Measurements from ENCODE around the gene MACROD1.

DNA sequence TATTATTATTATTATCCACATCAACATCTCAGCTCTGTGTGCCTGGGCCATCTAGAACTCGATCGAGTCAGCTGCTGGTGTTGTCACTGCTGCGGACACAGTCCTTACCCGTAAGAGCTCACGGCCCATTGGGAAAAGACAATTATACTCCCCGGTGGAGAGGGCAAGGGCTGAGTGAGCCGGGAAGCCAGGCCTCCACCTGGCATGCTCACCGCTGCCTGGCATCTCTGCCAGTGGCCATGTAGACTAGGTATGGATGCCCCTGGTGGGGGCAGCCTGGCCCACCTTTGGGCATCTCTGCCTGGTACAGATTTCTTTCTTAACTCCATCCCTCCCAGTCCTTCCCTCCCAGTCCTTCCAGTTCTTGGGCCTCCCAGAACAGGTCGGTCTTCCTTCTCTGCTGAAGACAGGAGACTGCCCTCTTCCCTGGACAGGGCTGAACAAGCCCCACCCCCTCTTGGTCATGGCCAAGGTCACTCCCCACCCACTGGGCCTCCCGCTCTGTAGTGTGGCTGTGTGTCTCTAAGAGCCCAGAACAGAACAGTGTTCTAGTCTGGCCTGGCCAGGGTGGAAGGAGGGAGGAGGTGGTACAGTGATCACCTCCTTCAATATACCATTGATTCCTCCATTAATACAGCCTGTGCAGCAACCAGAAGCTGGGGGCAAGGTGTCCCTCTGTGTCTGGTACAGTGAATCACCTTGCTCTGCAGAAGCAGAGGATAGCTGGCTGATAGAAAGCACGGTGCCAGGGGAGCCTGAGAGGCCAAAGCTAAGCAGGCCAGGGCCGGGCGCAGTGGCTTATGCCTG, 72.5 kb downstream of the MACROD1 start:
- TF ChIP-seq POLR2AphosphoS5 (IDR thresholded peaks at IDR 0.05; ENCODE audit: low read depth, low read length) (no peak), ARHGAP35 (CRISPR knock-in tag; IDR thresholded peaks at IDR 0.05; ENCODE audit: borderline replicate concordance) (no peak), CBX5 (CRISPR knock-in tag; IDR thresholded peaks at IDR 0.05; ENCODE audit: borderline replicate concordance) (no peak), POLR2A (IDR thresholded peaks at IDR 0.05; ENCODE audit: insufficient read depth in 1 of 2, low read depth in 2 of 2, low read length in 2 of 2) (no peak), ZNF891 (CRISPR knock-in tag; IDR thresholded peaks at IDR 0.05) (no peak), FOXK2 (IDR thresholded peaks at IDR 0.05) (no peak), SETDB1 (CRISPR knock-in tag; IDR thresholded peaks at IDR 0.05; ENCODE audit: borderline replicate concordance) (no peak), YY1 (IDR thresholded peaks at IDR 0.05; ENCODE audit: insufficient read depth, insufficient replicate concordance, low read depth, low read length) (no peak), NR2F1 (CRISPR knock-in tag; IDR thresholded peaks at IDR 0.05) (no peak), SMC3 (IDR thresholded peaks at IDR 0.05; ENCODE audit: low read length) (no peak), MXI1 (IDR thresholded peaks at IDR 0.05; ENCODE audit: borderline replicate concordance, low read depth, low read length) (no peak)
- TF ChIP-seq, protein P1, sequence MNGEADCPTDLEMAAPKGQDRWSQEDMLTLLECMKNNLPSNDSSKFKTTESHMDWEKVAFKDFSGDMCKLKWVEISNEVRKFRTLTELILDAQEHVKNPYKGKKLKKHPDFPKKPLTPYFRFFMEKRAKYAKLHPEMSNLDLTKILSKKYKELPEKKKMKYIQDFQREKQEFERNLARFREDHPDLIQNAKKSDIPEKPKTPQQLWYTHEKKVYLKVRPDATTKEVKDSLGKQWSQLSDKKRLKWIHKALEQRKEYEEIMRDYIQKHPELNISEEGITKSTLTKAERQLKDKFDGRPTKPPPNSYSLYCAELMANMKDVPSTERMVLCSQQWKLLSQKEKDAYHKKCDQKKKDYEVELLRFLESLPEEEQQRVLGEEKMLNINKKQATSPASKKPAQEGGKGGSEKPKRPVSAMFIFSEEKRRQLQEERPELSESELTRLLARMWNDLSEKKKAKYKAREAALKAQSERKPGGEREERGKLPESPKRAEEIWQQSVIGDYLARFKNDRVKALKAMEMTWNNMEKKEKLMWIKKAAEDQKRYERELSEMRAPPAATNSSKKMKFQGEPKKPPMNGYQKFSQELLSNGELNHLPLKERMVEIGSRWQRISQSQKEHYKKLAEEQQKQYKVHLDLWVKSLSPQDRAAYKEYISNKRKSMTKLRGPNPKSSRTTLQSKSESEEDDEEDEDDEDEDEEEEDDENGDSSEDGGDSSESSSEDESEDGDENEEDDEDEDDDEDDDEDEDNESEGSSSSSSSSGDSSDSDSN (CRISPR knock-in tag; IDR thresholded peaks at IDR 0.05): no peak
- TF ChIP-seq, protein P2, sequence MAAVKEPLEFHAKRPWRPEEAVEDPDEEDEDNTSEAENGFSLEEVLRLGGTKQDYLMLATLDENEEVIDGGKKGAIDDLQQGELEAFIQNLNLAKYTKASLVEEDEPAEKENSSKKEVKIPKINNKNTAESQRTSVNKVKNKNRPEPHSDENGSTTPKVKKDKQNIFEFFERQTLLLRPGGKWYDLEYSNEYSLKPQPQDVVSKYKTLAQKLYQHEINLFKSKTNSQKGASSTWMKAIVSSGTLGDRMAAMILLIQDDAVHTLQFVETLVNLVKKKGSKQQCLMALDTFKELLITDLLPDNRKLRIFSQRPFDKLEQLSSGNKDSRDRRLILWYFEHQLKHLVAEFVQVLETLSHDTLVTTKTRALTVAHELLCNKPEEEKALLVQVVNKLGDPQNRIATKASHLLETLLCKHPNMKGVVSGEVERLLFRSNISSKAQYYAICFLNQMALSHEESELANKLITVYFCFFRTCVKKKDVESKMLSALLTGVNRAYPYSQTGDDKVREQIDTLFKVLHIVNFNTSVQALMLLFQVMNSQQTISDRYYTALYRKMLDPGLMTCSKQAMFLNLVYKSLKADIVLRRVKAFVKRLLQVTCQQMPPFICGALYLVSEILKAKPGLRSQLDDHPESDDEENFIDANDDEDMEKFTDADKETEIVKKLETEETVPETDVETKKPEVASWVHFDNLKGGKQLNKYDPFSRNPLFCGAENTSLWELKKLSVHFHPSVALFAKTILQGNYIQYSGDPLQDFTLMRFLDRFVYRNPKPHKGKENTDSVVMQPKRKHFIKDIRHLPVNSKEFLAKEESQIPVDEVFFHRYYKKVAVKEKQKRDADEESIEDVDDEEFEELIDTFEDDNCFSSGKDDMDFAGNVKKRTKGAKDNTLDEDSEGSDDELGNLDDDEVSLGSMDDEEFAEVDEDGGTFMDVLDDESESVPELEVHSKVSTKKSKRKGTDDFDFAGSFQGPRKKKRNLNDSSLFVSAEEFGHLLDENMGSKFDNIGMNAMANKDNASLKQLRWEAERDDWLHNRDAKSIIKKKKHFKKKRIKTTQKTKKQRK (IDR thresholded peaks at IDR 0.05; ENCODE audit: low read length): no peak

Data from HepG2 (cell line).